Dendritic cell treated with granulocyte-macrophage colony-stimulating factor and Interleukin-4, amounts not matched to agents 40 ng/mL and 50 ng/mL, for 4 days (primary cell): ENCODE data around the gene RARB.

Experiments used
- H3K27ac Mint-ChIP-seq: one replicate; pipeline ENCODE4 v1.8.0; 2022; ENCODE audit warnings: mild to moderate bottlenecking, mixed read lengths
- H3K27me3 Mint-ChIP-seq: one replicate; pipeline ENCODE4 v1.8.0; 2022; ENCODE audit warnings: mild to moderate bottlenecking, mixed read lengths
- H3K36me3 Mint-ChIP-seq: one replicate; pipeline ENCODE4 v1.8.0; 2022; ENCODE audit warnings: low read depth, mixed read lengths
- H3K4me1 Mint-ChIP-seq: one replicate; pipeline ENCODE4 v1.8.0; 2022; ENCODE audit warnings: low read depth, mixed read lengths
- H3K4me3 Mint-ChIP-seq: one replicate; pipeline ENCODE4 v1.8.0; 2022; ENCODE audit warnings: mild to moderate bottlenecking, moderate library complexity, mixed read lengths
- H3K9me3 Mint-ChIP-seq: one replicate; pipeline ENCODE4 v1.8.0; 2022; ENCODE audit warnings: mixed read lengths
- intact Hi-C: fragments of 100-400 bp; cut with micrococcal nuclease; formaldehyde crosslinking; loops from one replicate; pipeline ENCODE4 v1.15.0; 2022

RARB gene

DNA sequence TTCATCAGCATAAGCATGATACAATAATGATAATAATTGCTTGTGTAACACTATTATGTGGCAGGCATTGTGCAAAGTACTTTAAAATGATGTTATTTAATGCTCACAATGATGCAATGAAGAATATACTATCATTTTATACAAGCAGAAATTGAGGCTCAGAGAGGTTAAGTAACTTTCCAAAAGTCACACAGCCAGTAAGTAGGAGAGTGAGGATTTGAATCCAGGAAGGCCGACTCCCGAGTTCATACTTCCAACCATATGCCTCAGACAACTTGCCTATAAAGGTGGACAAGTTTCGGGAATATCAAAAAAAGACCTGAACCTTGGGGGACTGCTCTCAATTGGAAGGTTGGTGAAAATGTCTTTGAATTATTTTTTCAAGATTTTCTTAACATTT is 19.9 kb downstream of the RARB start:
- Mint-ChIP-seq H3K4me3 (no peak overlapping the region), H3K27me3 (no peaks in the 10 kb centered on the region), H3K9me3 (no peaks in the 10 kb centered on the region), H3K27ac (no peak overlapping the region), H3K4me1 (no peaks in the 10 kb centered on the region), H3K36me3 (no peaks in the 10 kb centered on the region)
- intact Hi-C loops, result no loop called here

DNA sequence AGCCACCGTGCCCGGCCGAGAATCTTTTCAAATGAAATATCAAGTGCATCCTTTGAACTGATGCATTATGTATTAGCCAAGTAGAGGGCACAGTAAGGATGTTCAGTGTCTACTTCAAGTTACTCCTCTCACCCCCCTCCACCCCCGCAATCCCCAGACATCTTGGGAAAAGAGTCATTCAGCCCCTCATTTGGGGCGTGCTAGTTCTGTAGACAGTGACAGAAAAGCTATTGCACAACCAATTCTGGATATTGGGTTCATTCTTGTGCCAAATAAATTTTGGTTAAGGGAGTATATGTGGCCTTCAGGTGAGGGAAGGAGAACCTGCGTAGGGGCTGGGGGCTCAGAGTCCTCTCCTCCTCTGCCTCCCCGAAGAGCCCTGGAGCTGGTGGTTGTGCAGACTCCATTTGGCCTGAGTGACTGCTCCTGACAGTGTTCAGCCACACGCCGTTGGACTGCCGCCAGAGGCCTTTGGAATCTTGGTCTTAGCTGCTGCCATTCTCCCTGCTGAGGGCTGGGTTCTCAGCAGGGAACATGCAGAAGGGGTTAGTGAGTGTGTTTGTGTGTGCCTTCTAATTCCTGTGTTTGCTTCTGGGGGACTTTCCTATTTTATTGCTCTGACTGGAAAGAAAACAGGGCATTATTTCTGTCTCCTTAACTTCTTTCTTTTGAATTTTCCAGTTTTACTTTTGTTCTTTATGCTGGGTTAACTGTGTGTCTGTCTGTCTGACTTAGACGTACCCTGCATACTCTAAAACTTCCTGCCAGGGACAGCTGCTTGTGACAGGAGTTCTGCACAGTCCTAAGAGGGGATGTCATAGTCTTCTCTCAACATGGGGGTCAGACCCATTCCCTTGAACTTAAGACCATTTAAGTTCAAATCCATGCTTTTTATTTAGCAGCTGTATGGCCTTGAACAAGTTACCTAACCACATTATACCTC is 21.0 kb downstream of the RARB start:
- Mint-ChIP-seq H3K9me3 (no peaks in the 10 kb centered on the region), H3K27ac (no peak overlapping the region), H3K27me3 (peaks cover 2% of the 10 kb centered on the region), H3K4me1 (no peaks in the 10 kb centered on the region), H3K36me3 (no peaks in the 10 kb centered on the region), H3K4me3 (no peak overlapping the region)
- intact Hi-C loops, result no loop called here

DNA sequence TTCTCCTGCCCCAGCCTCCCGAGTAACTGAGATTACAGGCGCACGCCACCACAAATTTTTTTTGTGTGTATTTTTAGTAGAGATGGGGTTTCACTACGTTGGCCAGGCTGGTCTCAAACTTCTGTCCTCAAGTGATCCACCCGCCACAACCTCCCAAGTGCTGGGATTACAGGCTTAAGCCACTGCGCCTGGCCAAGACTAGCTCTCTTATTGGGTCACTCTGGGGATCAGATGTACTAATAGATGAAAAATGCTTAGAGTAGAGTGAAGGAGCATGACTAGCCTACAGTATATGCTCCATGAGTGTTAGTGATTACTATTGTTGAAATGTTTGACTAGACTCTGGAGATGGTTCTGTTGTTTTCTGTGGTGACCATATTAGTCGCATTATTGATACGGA is 21.8 kb downstream of the RARB start:
- H3K27ac Mint-ChIP-seq, result no peak overlapping the region
- peaks cover 2% of the 10 kb centered on the region for H3K27me3 Mint-ChIP-seq
- H3K4me1 Mint-ChIP-seq, result no peaks in the 10 kb centered on the region
- intact Hi-C loops, result no loop called here
- no peak overlapping the region for H3K4me3 Mint-ChIP-seq
- no peaks in the 10 kb centered on the region for H3K36me3 Mint-ChIP-seq
- H3K9me3 Mint-ChIP-seq, result no peaks in the 10 kb centered on the region

DNA sequence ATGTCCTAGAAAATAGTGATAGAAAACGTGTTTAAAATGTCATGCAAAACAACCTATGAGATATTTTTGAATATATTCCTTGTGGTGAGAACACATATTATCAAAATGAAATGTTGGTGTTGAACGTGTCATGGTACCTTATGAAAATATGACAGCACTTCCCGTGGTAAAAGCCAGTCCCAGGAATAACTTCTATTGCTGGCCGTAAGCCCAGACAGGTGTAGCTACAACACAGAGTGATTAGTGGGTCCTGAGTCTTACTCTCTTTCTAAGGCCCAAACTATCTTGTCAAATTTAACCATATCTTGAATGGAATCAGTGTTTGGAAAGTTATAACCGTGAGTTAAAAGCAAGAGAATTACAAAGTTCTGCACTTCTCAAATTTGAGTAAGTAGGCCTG is 24.1 kb downstream of the RARB start:
- H3K27ac Mint-ChIP-seq, result no peak overlapping the region
- H3K4me1 Mint-ChIP-seq, result no peaks in the 10 kb centered on the region
- H3K9me3 Mint-ChIP-seq, result no peaks in the 10 kb centered on the region
- intact Hi-C loops, result no loop called here
- H3K4me3 Mint-ChIP-seq, result no peak overlapping the region
- peaks cover 4% of the 10 kb centered on the region for H3K27me3 Mint-ChIP-seq
- no peaks in the 10 kb centered on the region for H3K36me3 Mint-ChIP-seq

DNA sequence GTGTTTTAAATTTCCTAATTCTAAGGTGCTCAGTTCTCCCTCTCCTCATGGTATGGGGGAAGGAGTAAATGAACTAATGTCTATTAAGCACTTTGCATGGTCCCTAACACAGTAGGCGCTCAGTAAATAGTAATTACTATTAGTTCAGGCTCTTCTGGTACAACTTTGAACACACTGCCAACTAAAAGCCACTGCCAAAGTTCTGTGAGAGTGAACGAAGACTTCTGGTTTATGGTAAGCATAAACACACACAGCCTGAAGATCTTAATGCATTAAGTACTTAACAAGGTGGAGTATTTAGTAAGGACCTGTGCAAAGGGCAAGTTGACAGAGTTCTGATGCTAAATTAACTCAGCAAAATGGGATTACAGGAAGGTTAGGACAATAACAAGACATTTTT is 24.7 kb downstream of the RARB start:
- no peak overlapping the region for H3K27ac Mint-ChIP-seq
- intact Hi-C loops, result no loop called here
- H3K9me3 Mint-ChIP-seq, result no peaks in the 10 kb centered on the region
- no peaks in the 10 kb centered on the region for H3K36me3 Mint-ChIP-seq
- H3K4me1 Mint-ChIP-seq, result no peaks in the 10 kb centered on the region
- H3K4me3 Mint-ChIP-seq, result no peak overlapping the region
- H3K27me3 Mint-ChIP-seq, result peaks cover 4% of the 10 kb centered on the region

DNA sequence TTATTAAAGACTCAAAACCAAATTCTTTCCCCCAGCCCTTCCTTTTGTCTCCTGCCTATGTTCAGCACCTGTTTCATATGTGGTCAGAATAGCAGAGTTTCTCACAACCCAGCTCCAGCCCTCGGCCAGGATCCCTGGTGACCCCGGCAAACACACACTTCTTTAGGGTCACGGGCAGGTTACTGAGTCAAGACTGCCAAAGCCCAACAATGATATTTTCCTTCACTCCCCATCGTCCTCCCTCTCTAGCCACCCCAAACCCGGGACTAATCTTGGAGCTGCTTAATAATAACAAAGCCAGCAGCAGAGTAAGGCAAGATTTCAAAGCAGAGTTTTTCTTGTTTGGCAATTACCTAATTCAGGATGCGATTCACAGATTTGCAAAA is 25.5 kb downstream of the RARB start:
- Mint-ChIP-seq H3K36me3 (no peaks in the 10 kb centered on the region), H3K4me1 (no peaks in the 10 kb centered on the region), H3K4me3 (no peak overlapping the region), H3K27me3 (peaks cover 4% of the 10 kb centered on the region), H3K27ac (no peak overlapping the region), H3K9me3 (no peaks in the 10 kb centered on the region)
- intact Hi-C loops, result no loop called here

DNA sequence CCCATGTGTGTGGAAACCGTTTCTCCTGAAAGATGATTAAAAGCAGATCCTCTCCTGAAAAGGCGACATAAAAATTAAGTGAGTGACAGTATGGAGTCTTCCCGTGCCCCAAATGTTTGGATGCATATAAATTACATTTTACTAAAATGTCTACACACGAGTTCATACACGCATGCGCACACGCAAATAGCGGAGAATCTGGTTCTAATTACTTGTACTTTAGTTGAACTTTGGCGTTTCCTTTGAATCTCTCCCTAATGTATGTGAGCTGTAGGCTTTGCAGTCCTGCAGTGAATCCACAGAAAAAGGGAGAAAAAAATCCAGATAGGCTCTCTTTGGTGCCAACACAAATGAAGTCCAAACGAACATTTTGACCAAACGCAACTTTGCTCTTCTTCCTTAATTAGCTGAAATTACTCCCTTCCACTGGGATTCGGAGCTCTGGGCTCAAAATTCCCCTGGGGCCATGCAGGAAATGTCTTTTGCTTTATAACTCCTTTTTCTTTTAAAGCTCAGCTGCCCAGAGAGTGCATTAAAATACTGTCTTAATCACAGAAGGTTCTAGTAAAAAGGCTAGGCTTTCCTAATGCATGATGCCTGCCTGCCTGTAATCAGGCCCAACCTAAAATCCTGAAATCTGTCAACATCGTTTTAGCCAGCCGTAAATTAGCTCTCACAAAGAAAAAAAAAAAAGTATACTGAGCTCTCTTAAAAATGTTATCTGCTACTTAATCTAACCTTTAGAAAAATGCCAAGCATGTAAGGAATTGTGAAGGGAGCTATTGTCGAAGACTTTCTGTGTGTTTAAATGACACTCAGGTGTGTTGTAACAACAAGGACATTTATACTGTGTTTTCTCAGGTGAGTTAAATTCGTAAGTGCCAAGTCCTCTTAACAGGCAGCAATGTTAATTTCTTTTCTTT is 26.2 kb downstream of the RARB start:
- H3K9me3 Mint-ChIP-seq, result no peaks in the 10 kb centered on the region
- no peaks in the 10 kb centered on the region for H3K4me1 Mint-ChIP-seq
- intact Hi-C loops, result no loop called here
- H3K27ac Mint-ChIP-seq, result no peak overlapping the region
- no peak overlapping the region for H3K4me3 Mint-ChIP-seq
- no peaks in the 10 kb centered on the region for H3K36me3 Mint-ChIP-seq
- peaks cover 4% of the 10 kb centered on the region for H3K27me3 Mint-ChIP-seq

DNA sequence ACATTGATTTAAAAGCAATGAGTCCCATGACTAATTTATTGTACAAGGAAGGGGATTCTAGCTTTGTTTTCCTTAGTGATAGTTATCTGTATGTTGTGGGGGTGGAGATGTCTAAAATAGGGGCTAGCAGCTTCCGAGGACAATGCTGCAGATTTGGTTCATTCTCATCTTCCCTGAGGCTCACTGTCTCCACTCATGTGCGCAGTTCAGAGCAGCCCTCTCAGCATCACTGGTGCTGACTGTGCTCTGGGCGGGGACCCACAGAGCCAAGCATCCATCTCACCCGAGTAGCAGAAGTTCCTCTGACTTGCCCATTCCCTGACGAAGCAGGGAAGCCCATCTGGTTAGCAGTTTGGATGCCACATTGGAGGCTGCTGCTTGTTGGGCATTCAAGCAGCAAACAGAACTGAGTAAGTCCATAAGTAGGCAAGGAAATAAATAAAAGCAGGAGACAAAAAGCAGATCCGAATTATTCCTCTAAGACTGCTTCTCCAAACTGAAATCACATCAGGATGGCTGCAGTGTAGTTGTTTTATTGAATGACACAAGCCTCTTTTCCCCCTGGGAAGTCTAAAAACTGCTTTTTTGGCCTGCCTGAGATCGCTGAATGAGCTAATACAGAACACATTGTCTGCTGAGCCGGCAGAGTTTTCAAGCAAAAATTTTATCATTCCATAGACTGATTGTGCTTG is 27.5 kb downstream of the RARB start:
- Mint-ChIP-seq H3K27me3 (peaks cover 4% of the 10 kb centered on the region), H3K27ac (no peak overlapping the region), H3K4me1 (peaks cover 1% of the 10 kb centered on the region), H3K36me3 (no peaks in the 10 kb centered on the region), H3K4me3 (no peak overlapping the region), H3K9me3 (no peaks in the 10 kb centered on the region)
- intact Hi-C loops, result no loop called here

DNA sequence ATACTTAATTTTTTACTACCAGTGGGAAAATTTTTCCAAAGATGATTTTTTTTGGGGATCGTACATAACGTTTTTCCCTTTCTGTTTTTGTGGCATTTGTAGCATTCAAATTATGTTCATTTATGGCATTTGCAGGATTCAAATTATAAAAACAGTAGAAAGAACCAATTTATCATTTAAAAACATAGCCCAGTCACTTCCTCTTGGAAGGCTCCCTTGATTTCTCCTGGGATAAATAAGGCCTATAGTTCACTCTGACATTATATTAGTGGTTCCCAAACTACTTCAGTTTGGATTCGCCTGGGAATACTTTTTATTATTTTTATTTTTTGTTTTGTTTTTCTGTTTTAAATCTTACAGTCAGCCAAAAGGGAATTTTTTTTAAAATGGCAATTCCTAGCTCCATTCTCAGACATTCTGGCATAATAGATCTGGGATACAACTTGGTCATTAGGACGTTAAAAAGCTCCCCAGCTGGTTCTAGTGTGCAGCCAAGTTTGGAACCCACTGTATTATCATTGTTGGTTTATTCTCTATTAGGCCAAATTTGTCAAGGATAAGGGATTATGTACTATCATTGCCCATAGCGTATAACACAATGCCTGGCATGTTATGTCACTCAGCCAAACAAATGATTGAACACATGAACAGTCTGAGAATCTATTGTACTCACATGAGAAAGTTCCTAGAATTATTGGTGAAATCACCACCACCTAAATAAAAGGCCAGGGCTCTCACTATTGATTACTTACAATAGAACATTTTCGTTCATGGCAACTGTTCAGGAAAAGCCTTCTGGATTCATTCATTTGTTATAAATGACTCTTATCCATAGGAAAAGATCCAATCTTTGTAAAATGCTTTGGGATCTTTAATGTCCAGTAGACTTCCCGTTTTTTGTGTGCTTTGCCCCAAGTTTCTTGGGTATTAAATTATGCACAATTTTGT is 28.9 kb downstream of the RARB start:
- H3K9me3 Mint-ChIP-seq, result no peaks in the 10 kb centered on the region
- H3K27ac Mint-ChIP-seq, result no peak overlapping the region
- intact Hi-C loops, result no loop called here
- H3K4me1 Mint-ChIP-seq, result peaks cover 8% of the 10 kb centered on the region
- no peak overlapping the region for H3K4me3 Mint-ChIP-seq
- H3K36me3 Mint-ChIP-seq, result no peaks in the 10 kb centered on the region
- peaks cover 4% of the 10 kb centered on the region for H3K27me3 Mint-ChIP-seq

DNA sequence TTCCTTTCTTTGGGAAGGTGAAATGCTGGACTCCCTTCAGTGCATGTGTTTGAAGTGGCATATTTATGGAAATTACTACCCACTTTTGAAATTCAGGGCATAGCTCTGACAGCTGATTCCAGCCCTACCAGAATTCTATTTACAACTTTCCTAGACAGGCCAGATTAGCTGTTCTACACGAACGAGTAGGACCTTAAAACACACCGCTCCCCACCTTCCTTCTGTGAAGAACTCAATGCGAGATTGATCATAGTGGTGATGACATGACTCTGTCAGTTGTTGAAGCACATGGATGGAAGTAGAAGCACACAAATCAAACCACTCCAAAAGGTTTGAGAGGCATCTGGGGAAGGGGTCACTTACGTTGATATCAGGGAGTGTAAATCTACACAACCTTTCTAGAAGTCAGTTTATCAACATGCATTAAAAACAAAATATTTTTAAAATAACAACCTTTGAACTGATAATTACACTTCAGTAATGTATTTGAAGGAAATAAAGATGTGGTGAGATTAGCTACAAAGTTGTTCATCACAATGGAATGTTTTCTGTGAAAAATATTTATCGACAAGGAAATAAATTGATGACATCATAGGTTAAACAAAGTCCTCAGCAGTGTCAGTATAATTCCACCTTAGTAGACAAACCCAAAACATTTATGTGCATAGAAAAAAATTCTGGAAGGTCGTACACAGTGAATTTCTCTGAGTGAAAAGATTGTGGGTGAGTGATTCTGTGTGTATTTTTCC is 29.8 kb downstream of the RARB start:
- peaks cover 8% of the 10 kb centered on the region for H3K4me1 Mint-ChIP-seq
- H3K27ac Mint-ChIP-seq, result no peak overlapping the region
- H3K36me3 Mint-ChIP-seq, result no peaks in the 10 kb centered on the region
- no peaks in the 10 kb centered on the region for H3K9me3 Mint-ChIP-seq
- H3K27me3 Mint-ChIP-seq, result peaks cover 4% of the 10 kb centered on the region
- intact Hi-C loops, result no loop called here
- no peak overlapping the region for H3K4me3 Mint-ChIP-seq

DNA sequence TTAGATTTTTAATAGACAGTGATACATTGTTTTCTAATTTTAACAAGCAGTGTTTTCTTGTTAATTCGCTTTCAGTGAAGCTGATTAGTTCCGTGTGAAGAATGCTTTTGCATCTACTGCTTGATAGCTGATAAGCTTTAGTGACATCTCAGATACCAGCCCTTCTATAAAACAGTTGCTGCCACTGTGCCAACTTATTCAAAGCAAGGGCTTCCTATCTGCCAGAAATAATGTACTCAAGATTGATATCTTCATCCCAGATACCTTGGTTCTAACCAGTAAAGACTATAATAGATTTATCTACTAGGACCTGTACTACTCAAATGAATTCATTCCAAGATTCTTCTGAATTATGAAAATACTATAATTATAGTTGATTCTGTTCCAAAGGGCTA is 30.4 kb downstream of the RARB start:
- intact Hi-C loops, result no loop called here
- Mint-ChIP-seq H3K4me3 (no peak overlapping the region), H3K27me3 (peaks cover 4% of the 10 kb centered on the region), H3K4me1 (peaks cover 8% of the 10 kb centered on the region), H3K9me3 (no peaks in the 10 kb centered on the region), H3K36me3 (no peaks in the 10 kb centered on the region), H3K27ac (no peak overlapping the region)

DNA sequence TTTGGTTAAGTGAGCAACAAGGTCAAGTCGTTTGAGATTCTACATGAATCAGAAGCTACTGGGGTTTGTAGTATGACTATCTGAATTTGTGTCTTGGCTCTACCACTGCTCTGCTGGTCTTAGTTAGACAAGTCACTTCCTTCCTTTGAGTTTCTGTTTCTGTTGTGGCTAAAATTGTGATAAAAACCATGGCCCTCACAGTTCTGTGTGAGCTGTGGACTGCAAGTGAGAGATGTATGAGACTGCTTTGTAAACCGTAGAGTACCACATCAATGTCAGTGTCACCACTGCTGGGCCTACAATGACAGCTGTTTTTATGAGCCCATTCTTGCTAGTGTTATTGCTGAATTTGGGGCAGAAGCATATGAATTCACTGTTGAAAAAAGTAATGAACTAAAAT is 32.7 kb downstream of the RARB start:
- no peaks in the 10 kb centered on the region for H3K36me3 Mint-ChIP-seq
- no peaks in the 10 kb centered on the region for H3K27me3 Mint-ChIP-seq
- no peak overlapping the region for H3K4me3 Mint-ChIP-seq
- peaks cover 8% of the 10 kb centered on the region for H3K4me1 Mint-ChIP-seq
- H3K27ac Mint-ChIP-seq, result no peak overlapping the region
- intact Hi-C loops, result no loop called here
- no peaks in the 10 kb centered on the region for H3K9me3 Mint-ChIP-seq
